MM.1S (cell line): ENCODE results near the gene MAG.

Source experiments
- DNase-seq: peaks from one replicate; pipeline ENCODE4 v3.0.0-alpha.2; 2015
- H2AFZ ChIP-seq: fragments of 300-600 bp; sonication (generic); 2 replicates; pipeline ENCODE4 v1.6.0; 2016; ENCODE audit warnings: antibody characterized with exemption, low read length
- H3F3A ChIP-seq: fragments of 300-600 bp; sonication (generic); 2 replicates; pipeline ENCODE4 v1.6.1; 2016; ENCODE audit warnings: mild to moderate bottlenecking, antibody characterized with exemption, low read length, moderate library complexity, mixed read lengths; ENCODE audit not compliant: insufficient read depth
- H3K27ac ChIP-seq: fragments of 300-600 bp; sonication (generic); 2 replicates; pipeline ENCODE4 v1.5.1; 2016; ENCODE audit warnings: mild to moderate bottlenecking, low read length
- H3K27me3 ChIP-seq: fragments of 300-600 bp; sonication (generic); replicated peaks from 2 replicates; pipeline ENCODE4 v1.6.0; 2016; ENCODE audit warnings: low read length; ENCODE audit not compliant: insufficient read depth
- H3K36me3 ChIP-seq: fragments of 300-600 bp; sonication (generic); replicated peaks from 2 replicates; pipeline ENCODE4 v1.6.1; 2016; ENCODE audit warnings: mild to moderate bottlenecking, low read length, mixed read lengths; ENCODE audit not compliant: insufficient read depth
- H3K4me1 ChIP-seq: fragments of 300-600 bp; sonication (generic); 2 replicates; pipeline ENCODE4 v1.6.1; 2016; ENCODE audit warnings: low read length, mixed read lengths
- H3K4me2 ChIP-seq: fragments of 300-600 bp; sonication (generic); 2 replicates; pipeline ENCODE4 v1.6.0; 2016; ENCODE audit warnings: low read depth, low read length
- H3K4me3 ChIP-seq: fragments of 300-600 bp; sonication (generic); 2 replicates; pipeline ENCODE4 v1.5.1; 2016; ENCODE audit warnings: low read length, mixed read lengths
- H3K79me2 ChIP-seq: fragments of 300-600 bp; sonication (generic); 2 replicates; pipeline ENCODE4 v1.6.1; 2016; ENCODE audit warnings: mixed run types, low read length, mixed read lengths
- H3K9ac ChIP-seq: fragments of 300-600 bp; sonication (generic); 2 replicates; pipeline ENCODE4 v1.6.1; 2016; ENCODE audit warnings: low read length, mixed read lengths
- H3K9me2 ChIP-seq: fragments of 300-600 bp; sonication (generic); replicated peaks from 2 replicates; pipeline ENCODE4 v1.6.1; 2016; ENCODE audit warnings: mild to moderate bottlenecking, low read length, mixed read lengths; ENCODE audit not compliant: insufficient read depth
- H3K9me3 ChIP-seq: fragments of 300-600 bp; sonication (generic); replicated peaks from 2 replicates; pipeline ENCODE4 v1.6.1; 2016; ENCODE audit warnings: mild to moderate bottlenecking, low read length, mixed read lengths; ENCODE audit not compliant: insufficient read depth
- H4K20me1 ChIP-seq: fragments of 300-600 bp; sonication (generic); 2 replicates; pipeline ENCODE4 v1.6.1; 2016; ENCODE audit warnings: mild to moderate bottlenecking, low read length, moderate library complexity, mixed read lengths; ENCODE audit not compliant: insufficient read depth
- EZH2 ChIP-seq: fragments of 300-600 bp; sonication (generic); optimal IDR thresholded peaks from 2 replicates; pipeline ENCODE3; 2017; ENCODE audit warnings: low read depth, mild to moderate bottlenecking, antibody characterized with exemption, low read length, mixed read lengths
- EZH2phosphoT487 ChIP-seq: fragments of 300-600 bp; sonication (generic); IDR thresholded peaks from 2 replicates; pipeline ENCODE4 v1.6.1; 2018; ENCODE audit warnings: antibody characterized with exemption, low read length
- TF ChIP-seq, protein P1 (sequence below): fragments of 300-600 bp; sonication (generic); IDR thresholded peaks from 2 replicates; pipeline ENCODE4 v1.5.1; 2016; ENCODE audit warnings: antibody characterized with exemption, low read length, mixed read lengths

Gene MAG

DNA sequence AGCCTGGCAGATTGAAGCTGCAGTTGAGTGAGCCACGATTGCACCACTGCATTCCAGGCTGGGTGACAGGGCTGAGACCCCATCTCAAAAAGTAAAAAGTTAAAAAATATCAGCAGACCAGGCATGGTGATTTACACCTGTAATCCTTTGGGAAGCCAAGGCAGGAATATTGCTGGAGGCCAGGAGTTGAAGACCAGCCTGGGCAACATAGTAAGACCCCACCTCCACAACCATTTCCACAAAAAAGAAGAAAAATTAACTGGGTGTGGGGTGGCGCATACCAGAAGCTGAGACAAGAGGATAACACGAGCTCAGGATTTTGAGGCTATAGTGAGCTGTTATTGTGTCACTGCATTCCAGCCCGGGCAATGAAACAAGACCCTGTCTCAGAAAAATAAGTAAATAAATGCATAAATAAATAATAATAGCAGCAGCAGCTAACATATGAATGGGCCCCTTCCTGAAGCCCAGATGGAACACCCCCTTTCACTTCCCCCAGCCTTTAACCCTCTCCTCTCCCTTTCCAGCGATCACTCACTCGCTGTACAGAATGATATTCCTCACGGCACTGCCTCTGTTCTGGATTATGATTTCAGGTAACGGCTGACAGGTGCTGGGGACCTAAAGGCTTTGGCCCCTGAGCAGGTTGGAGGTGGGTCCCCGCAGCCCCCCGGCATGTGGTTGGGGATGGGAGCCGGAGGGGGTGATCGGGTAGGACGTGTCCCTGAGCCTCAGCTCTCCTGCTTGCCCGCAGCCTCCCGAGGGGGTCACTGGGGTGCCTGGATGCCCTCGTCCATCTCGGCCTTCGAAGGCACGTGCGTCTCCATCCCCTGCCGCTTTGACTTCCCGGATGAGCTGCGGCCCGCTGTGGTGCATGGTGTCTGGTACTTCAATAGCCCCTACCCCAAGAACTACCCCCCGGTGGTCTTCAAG is 3.2 kb downstream of the MAG start:
- Histone ChIP-seq H3K4me2 (no peak overlapping the region), H3K9me2 (no peaks in the 10 kb centered on the region), H3K9me3 (no peaks in the 10 kb centered on the region), H3K27me3 (peaks cover 35% of the 10 kb centered on the region), H2AFZ (no peak overlapping the region), H3K79me2 (no peaks in the 10 kb centered on the region), H3K9ac (no peak overlapping the region), H3F3A (no peaks in the 10 kb centered on the region), H3K4me1 (peaks cover 11% of the 10 kb centered on the region; the same call in 1 of the 2 replicates), H3K4me3 (no peak overlapping the region), H4K20me1 (no peaks in the 10 kb centered on the region), H3K36me3 (no peaks in the 10 kb centered on the region), H3K27ac (peak overlapping the region; percentile 21; the same call in 1 of the 2 replicates)
- TF ChIP-seq, protein P1, sequence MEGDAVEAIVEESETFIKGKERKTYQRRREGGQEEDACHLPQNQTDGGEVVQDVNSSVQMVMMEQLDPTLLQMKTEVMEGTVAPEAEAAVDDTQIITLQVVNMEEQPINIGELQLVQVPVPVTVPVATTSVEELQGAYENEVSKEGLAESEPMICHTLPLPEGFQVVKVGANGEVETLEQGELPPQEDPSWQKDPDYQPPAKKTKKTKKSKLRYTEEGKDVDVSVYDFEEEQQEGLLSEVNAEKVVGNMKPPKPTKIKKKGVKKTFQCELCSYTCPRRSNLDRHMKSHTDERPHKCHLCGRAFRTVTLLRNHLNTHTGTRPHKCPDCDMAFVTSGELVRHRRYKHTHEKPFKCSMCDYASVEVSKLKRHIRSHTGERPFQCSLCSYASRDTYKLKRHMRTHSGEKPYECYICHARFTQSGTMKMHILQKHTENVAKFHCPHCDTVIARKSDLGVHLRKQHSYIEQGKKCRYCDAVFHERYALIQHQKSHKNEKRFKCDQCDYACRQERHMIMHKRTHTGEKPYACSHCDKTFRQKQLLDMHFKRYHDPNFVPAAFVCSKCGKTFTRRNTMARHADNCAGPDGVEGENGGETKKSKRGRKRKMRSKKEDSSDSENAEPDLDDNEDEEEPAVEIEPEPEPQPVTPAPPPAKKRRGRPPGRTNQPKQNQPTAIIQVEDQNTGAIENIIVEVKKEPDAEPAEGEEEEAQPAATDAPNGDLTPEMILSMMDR, result no peak
- TF ChIP-seq EZH2phosphoT487, result no peak
- TF ChIP-seq EZH2, result no peak
- DNase-seq, result no peak

DNA sequence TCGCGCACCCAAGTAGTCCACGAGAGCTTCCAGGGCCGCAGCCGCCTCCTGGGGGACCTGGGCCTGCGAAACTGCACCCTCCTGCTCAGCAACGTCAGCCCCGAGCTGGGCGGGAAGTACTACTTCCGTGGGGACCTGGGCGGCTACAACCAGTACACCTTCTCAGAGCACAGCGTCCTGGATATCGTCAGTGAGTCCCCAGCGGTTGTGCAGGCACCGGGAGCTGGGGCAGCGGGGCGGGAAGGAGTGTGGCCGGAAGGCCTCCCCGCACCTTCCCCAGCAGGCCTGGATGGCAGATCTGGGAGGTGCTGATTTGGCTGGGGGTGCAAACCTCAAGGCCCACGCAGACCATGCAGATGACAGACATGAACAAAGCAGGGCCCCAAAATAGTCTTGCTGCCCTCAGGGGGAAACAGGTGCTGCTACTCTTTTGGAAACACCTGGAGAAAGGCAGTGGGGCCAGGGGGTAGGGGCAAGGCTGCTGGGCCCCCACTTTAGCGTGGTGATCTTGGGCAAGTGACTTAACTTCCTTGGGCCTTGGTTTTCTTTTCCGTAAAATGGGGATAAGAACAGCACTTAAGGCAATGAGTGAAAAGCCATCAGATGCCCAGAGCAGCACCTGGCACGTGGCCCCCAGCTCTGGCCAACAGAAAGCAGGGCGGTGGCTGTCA is 4.0 kb downstream of the MAG start:
- H4K20me1 ChIP-seq, result no peaks in the 10 kb centered on the region
- H3K79me2 ChIP-seq, result no peaks in the 10 kb centered on the region
- peak overlapping the region; percentile 21; the same call in 1 of the 2 replicates for H3K27ac ChIP-seq
- H3K4me3 ChIP-seq, result no peak overlapping the region
- peak overlapping the region; percentile 25; the same call in 1 of the 2 replicates for H2AFZ ChIP-seq
- H3K27me3 ChIP-seq, result peaks cover 36% of the 10 kb centered on the region
- H3K9me3 ChIP-seq, result no peaks in the 10 kb centered on the region
- no peaks in the 10 kb centered on the region for H3F3A ChIP-seq
- no peaks in the 10 kb centered on the region for H3K36me3 ChIP-seq
- DNase-seq, result peak; percentile 39
- H3K4me2 ChIP-seq, result peak overlapping the region; percentile 13; the same call in 1 of the 2 replicates
- TF ChIP-seq, protein P1, result no peak
- TF ChIP-seq EZH2 (no peak), EZH2phosphoT487 (no peak)
- H3K4me1 ChIP-seq, result peaks cover 11% of the 10 kb centered on the region; the same call in 1 of the 2 replicates
- H3K9me2 ChIP-seq, result no peaks in the 10 kb centered on the region
- H3K9ac ChIP-seq, result no peak overlapping the region

DNA sequence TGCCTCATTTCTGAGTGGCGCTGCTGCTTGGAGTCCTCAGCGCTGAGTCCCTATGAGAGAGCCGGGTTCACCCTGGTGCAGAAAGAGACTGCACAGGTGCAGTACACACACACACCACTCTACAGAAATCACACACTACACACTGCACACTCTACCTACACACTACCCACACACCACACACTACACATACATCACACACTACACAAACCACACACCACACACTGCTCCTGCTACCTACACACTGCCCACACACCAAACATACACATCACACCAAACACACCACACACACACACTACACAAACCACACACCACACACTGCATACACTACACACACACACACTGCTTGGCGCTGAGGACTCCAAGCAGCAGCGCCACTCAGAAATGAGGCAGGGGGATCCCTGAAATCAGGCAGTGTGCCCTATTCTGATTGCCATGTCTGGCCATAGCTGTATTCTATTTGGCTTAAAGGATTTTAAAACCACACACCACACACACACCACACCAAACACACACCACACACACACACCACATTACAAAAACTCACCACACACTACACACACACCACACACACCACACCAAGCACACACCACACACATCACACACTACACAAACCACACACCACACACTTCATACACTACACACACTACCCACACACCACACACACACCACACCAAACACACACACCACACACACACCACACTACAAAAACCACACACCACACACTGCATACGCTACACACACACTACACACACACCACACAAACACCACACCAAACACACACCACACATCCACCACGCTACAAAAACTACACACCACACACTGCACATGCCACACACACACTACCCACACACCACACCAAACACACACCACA is 4.9 kb downstream of the MAG start:
- Histone ChIP-seq H3K27me3 (peaks cover 35% of the 10 kb centered on the region), H3K79me2 (no peaks in the 10 kb centered on the region), H3K9ac (no peak overlapping the region), H3K4me1 (peaks cover 11% of the 10 kb centered on the region; the same call in 1 of the 2 replicates), H3K4me3 (no peak overlapping the region), H3F3A (no peaks in the 10 kb centered on the region), H3K27ac (no peak overlapping the region), H4K20me1 (no peaks in the 10 kb centered on the region), H3K9me2 (no peaks in the 10 kb centered on the region), H3K9me3 (no peaks in the 10 kb centered on the region), H3K36me3 (no peaks in the 10 kb centered on the region), H3K4me2 (no peak overlapping the region), H2AFZ (no peak overlapping the region)
- TF ChIP-seq EZH2phosphoT487, result no peak
- TF ChIP-seq EZH2, result no peak
- TF ChIP-seq, protein P1, result no peak
- DNase-seq, result no peak
